PC-3 (cell line): ENCODE data around the gene UBE2H.

ENCODE experiments used
- EZH2 ChIP-seq: fragments of 300-600 bp; sonication (generic); IDR thresholded peaks from one replicate; pipeline ENCODE4 v1.6.1; 2017; ENCODE audit warnings: antibody characterized with exemption, mild to moderate bottlenecking, low read length; ENCODE audit not compliant: unreplicated experiment
- TF ChIP-seq, protein P1 (sequence below): fragments of 300-600 bp; sonication (generic); conservative IDR thresholded peaks from 2 replicates; pipeline ENCODE4 v1.5.1; 2017; ENCODE audit warnings: antibody characterized with exemption, low read depth, mild to moderate bottlenecking, low read length

DNA sequence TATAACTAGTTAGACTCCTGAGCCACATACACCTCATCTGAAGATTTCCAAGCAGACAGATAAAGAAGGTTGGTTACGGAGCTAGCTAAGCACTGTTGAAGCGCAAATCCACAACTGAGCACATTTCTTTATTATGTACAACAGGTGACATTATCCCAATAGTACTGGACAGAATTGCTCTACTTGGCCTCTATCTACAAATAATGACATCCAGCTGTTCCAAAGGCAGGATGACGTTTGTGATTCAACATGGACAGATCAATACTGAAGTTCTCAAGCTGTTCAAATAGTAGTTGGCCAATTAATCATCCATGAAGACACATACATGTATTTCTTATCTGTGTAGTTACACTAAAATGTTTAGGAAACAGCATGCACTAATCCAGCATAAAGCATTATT, 101.0 kb downstream of the UBE2H start:
- TF ChIP-seq, protein P1, sequence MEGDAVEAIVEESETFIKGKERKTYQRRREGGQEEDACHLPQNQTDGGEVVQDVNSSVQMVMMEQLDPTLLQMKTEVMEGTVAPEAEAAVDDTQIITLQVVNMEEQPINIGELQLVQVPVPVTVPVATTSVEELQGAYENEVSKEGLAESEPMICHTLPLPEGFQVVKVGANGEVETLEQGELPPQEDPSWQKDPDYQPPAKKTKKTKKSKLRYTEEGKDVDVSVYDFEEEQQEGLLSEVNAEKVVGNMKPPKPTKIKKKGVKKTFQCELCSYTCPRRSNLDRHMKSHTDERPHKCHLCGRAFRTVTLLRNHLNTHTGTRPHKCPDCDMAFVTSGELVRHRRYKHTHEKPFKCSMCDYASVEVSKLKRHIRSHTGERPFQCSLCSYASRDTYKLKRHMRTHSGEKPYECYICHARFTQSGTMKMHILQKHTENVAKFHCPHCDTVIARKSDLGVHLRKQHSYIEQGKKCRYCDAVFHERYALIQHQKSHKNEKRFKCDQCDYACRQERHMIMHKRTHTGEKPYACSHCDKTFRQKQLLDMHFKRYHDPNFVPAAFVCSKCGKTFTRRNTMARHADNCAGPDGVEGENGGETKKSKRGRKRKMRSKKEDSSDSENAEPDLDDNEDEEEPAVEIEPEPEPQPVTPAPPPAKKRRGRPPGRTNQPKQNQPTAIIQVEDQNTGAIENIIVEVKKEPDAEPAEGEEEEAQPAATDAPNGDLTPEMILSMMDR, result no peak
- TF ChIP-seq EZH2, result no peak
